HepG2 (cell line): ENCODE measurements around the gene VPS26B. TPM values are rescaled to one million over a fixed set of nuclear protein-coding genes. Genes with fewer than 3 reads are reported as not detected.
A peak's percentile ranks its signal among the peaks of the same experiment; 100 is the strongest.

Experiments
- CENPX ChIP-seq: sonication (generic); formaldehyde crosslinking; IDR thresholded peaks from 2 replicates; pipeline ENCODE4 v1.9.0; 2021; ENCODE audit warnings: mild to moderate bottlenecking, missing genetic modification reagents, moderate library complexity
- ELF1 ChIP-seq: sonication (generic); formaldehyde crosslinking; IDR thresholded peaks from 2 replicates; pipeline ENCODE4 v1.4.0; 2020; ENCODE audit warnings: missing genetic modification reagents
- ETS1 ChIP-seq: sonication (generic); formaldehyde crosslinking; IDR thresholded peaks from 2 replicates; pipeline ENCODE4 v1.4.0; 2020; ENCODE audit warnings: missing genetic modification reagents
- FOXP1 ChIP-seq, 2 experiments: fragments of 450-650 bp in 1 of 2; IDR thresholded peaks; 2 replicates each; pipeline ENCODE4 v1.6.1; 2017 to 2018; ENCODE audit warnings: antibody characterized with exemption in 1 of 2
- GMEB2 ChIP-seq: IDR thresholded peaks from 2 replicates; pipeline ENCODE4 v1.6.1; 2016; ENCODE audit warnings: missing biosample characterization, missing genetic modification reagents, low read depth
- HMGA1 ChIP-seq: sonication (generic); formaldehyde crosslinking; conservative IDR thresholded peaks from 2 replicates; pipeline ENCODE4 v1.4.0; 2020; ENCODE audit warnings: missing genetic modification reagents
- HMGXB4 ChIP-seq, 2 experiments: sonication (generic) in 1 of 2; formaldehyde crosslinking in 1 of 2; IDR thresholded peaks; 2 replicates each; pipeline versions ENCODE4 v1.4.0 to v1.6.1; 2018 to 2020; ENCODE audit warnings: missing genetic modification reagents in 2 of 2, borderline replicate concordance in 1 of 2, low read depth in 1 of 2, mild to moderate bottlenecking in 1 of 2, missing biosample characterization in 1 of 2
- KMT2A ChIP-seq: sonication (generic); formaldehyde crosslinking; IDR thresholded peaks from 2 replicates; pipeline ENCODE4 v1.4.0; 2020; ENCODE audit warnings: missing genetic modification reagents
- KMT2B ChIP-seq: IDR thresholded peaks from 2 replicates; pipeline ENCODE4 v1.6.1; 2016; ENCODE audit warnings: missing genetic modification reagents, missing compliant biosample characterization
- MLX ChIP-seq: IDR thresholded peaks from 2 replicates; pipeline ENCODE4 v1.6.1; 2016
- PTBP1 ChIP-seq: fragments of 200-400 bp; formaldehyde crosslinking; IDR thresholded peaks from 2 replicates; pipeline ENCODE4 v1.6.1; 2018; ENCODE audit warnings: low read length, low read depth; ENCODE audit not compliant: poor library complexity, severe bottlenecking
- RBM39 ChIP-seq: fragments of 200-400 bp; formaldehyde crosslinking; IDR thresholded peaks from one replicate; pipeline ENCODE4 v1.6.1; 2018; ENCODE audit warnings: antibody characterized with exemption, mild to moderate bottlenecking, low read depth, low read length; ENCODE audit not compliant: poor library complexity, severe bottlenecking
- SAFB2 ChIP-seq: sonication (generic); formaldehyde crosslinking; IDR thresholded peaks from 2 replicates; pipeline ENCODE4 v1.5.1; 2020; ENCODE audit warnings: missing genetic modification reagents, low read depth, mild to moderate bottlenecking, borderline replicate concordance
- SRF ChIP-seq: IDR thresholded peaks from 2 replicates; pipeline ENCODE4 v1.6.1; 2011; ENCODE audit warnings: mild to moderate bottlenecking, low read depth, low read length, moderate library complexity
- STAG1 ChIP-seq: sonication (generic); formaldehyde crosslinking; IDR thresholded peaks from 2 replicates; pipeline ENCODE4 v1.4.0; 2020; ENCODE audit warnings: missing genetic modification reagents
- SUZ12 ChIP-seq: fragments of 150-350 bp; IDR thresholded peaks from 2 replicates; pipeline ENCODE4 v1.6.1; 2014; ENCODE audit warnings: low read depth, low read length
- TCF7L2 ChIP-seq: IDR thresholded peaks from 2 replicates; pipeline ENCODE4 v1.6.1; 2011; ENCODE audit warnings: mild to moderate bottlenecking, low read depth, low read length, moderate library complexity
- TERF1 ChIP-seq: sonication (generic); formaldehyde crosslinking; IDR thresholded peaks from 2 replicates; pipeline ENCODE4 v1.8.0; 2022; ENCODE audit warnings: mild to moderate bottlenecking, missing genetic modification reagents, moderate library complexity
- ZGPAT ChIP-seq: IDR thresholded peaks from 2 replicates; pipeline ENCODE4 v1.6.1; 2016; ENCODE audit warnings: mild to moderate bottlenecking
- ZNF20 ChIP-seq: sonication (generic); formaldehyde crosslinking; IDR thresholded peaks from 2 replicates; pipeline ENCODE4 v1.4.0; 2020; ENCODE audit warnings: mild to moderate bottlenecking, moderate library complexity, missing genetic modification reagents
- ZNF720 ChIP-seq: sonication (generic); formaldehyde crosslinking; IDR thresholded peaks from 2 replicates; pipeline ENCODE4 v1.4.0; 2020; ENCODE audit warnings: missing genetic modification reagents
- ZNF777 ChIP-seq: sonication (generic); formaldehyde crosslinking; IDR thresholded peaks from 2 replicates; pipeline ENCODE4 v1.4.0; 2020; ENCODE audit warnings: missing genetic modification reagents
- polyA plus RNA-seq, 8 experiments: library from polyadenylated mRNA; depleted of rRNA in 3 of 8; stranded (reverse) in 7 of 8; unstranded in 1 of 8; fragments of >200 nt; fragmentation: Illumina TruSeq in 4 of 8; extraction: Trizol in 4 of 8; gene quantifications; 2 replicates each; pipeline versions ENCODE4 v1.2.1 to v1.2.3, GENCODE V29; 2011 to 2016; ENCODE audit warnings: low read depth in 4 of 8, missing spikeins in 1 of 8, mixed read lengths in 1 of 8; ENCODE audit not compliant: insufficient read depth in 1 of 8
- total RNA-seq, 5 experiments: library from RNA; depleted of rRNA; stranded (reverse); fragments of >200 nt; fragmentation: Illumina TruSeq; extraction: Trizol; gene quantifications; 2 replicates each; pipeline ENCODE4 v1.2.3, GENCODE V29; 2016; ENCODE audit warnings: low read depth in 1 of 5

VPS26B gene
- total and polyA plus RNA-seq, 2 of the 13 experiments (the other 11 are each of a cell fraction or from before 2014, with no cell fraction given), result 20.2 to 23.2 TPM

GRCh38 chr11:134253188-134253993 is 28.9 kb downstream of the VPS26B start, which contains the start of the genes ACAD8 and THYN1 (continued):
- no peak for TF ChIP-seq CENPX
- TF ChIP-seq KMT2B (CRISPR knock-in tag), result peak; percentile 96
- TF ChIP-seq ZNF777 (CRISPR knock-in tag), result 0 out of 2 replicates have a peak, but pooled peaks have one; percentile 37
- peak; percentile 93 for TF ChIP-seq SUZ12
- TF ChIP-seq ZNF720, result no peak
- TF ChIP-seq GMEB2, result peak; percentile 95
- no peak for TF ChIP-seq TERF1 (CRISPR knock-in tag)
- peak; percentile 87 for TF ChIP-seq ZGPAT (CRISPR knock-in tag)
- no peak for TF ChIP-seq HMGA1
- TF ChIP-seq SAFB2 (CRISPR knock-in tag), result no peak
- no peak for TF ChIP-seq ETS1 (CRISPR knock-in tag)
- TF ChIP-seq FOXP1 (IDR thresholded peaks at IDR 0.05), result no peak
- no peak for TF ChIP-seq FOXP1 (CRISPR knock-in tag; IDR thresholded peaks at IDR 0.05)
- TF ChIP-seq SRF, result no peak
- peak; percentile 22; the same call in 1 of the 2 replicates for TF ChIP-seq MLX (CRISPR knock-in tag)
- TF ChIP-seq TCF7L2, result no peak
- TF ChIP-seq HMGXB4 (CRISPR knock-in tag; IDR thresholded peaks at IDR 0.05; ENCODE audit: borderline replicate concordance in 1 of 2, low read depth in 1 of 2), result peak; percentile 78 to 85
- TF ChIP-seq RBM39, result peak; percentile 27
- no peak for TF ChIP-seq ZNF20 (CRISPR knock-in tag)
- TF ChIP-seq KMT2A (CRISPR knock-in tag), result peak; percentile 98
- peak; percentile 76 for TF ChIP-seq ELF1 (CRISPR knock-in tag)
- no peak for TF ChIP-seq STAG1 (CRISPR knock-in tag)
- no peak for TF ChIP-seq PTBP1
